Neural cell (in vitro differentiated cells): ENCODE data around the gene MYO18B.

Experiments used
- POLR2AphosphoS5 ChIP-seq: IDR thresholded peaks from 2 replicates; pipeline ENCODE4 v1.6.1; 2012
- SMC3 ChIP-seq: fragments of 450-650 bp; conservative IDR thresholded peaks from 2 replicates; pipeline ENCODE4 v1.6.1; 2014; ENCODE audit warnings: antibody characterized with exemption, mild to moderate bottlenecking, moderate library complexity; ENCODE audit not compliant: poor library complexity

- TF ChIP-seq POLR2AphosphoS5, result no peak
- no peak for TF ChIP-seq SMC3
Observed at GRCh38 chr22:25710501-25710900, 31.5 kb upstream of the MYO18B start.
